Measurements from ENCODE around the gene LYZL2.
"Not testable (repeated sequence)": the region's sequence is repeated elsewhere in the genome, so short reads cannot be mapped to it uniquely, and the experiment has no call there.

LYZL2 gene

DNA sequence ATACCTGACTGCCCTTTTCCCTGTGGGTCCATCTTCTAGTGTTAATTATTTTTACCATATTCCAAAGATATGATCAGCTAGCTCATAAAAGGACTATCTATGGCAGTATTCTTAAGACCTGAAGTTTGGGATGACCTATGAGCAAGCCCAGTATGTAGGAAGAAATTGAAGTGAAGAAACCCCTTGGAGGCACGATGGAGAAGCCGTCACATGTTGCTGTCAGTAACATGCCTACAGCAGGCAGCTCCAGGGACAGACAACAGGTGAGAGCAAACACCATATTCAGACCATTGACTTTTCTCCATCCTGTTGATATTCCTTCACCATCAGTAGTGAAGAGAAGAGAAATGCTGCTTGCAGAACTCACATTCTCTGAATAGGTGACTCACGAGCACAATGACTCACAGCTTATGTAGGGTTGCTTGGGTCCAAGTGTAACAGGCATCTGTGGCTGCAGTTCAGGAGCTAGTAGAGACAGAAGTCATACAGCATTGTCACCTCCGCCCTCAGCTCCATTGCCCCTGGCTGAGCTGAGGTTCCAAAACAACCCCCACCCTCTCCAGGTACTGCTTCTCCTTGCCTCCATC, 8.4 kb upstream of the LYZL2 start:
- no peak for DNase-seq

DNA sequence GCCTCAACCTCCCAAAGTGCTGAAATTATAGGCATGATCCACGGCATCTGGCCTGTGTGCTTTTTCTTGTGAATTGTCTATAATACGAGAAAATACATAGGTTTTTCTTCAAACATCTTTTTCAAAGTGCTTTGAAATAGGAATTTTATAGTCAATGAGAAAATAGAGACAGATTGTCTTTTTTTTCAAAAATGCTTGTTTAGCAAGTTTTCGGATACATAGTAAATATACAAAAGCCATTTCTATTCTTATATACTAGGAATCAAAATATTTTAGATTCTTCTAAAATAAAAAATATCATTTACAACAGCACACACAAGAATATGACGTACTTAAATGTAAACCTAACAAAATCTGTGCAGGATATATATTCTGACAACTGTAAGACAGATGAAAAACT, 1.6 kb upstream of the LYZL2 start:
- no peak for DNase-seq

DNA sequence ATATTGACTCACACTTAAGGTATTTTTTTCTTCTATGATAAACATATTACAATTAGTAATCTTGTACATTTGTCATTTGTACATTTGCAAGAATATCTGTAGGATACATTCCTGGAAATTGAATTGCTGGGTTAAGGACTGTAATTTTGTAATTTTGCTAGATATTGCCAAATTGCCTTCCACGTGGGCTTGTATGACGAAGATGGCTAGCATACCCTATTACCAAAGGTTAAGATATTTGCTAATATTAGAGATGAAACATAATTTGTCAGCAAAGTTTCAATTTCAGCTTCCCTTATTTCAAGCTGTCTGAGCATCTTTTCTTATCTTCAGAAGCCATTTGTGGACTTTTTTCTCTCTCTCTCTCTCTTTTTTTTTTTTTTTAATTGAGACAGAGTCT, 1.0 kb upstream of the LYZL2 start:
- DNase-seq: no peak

DNA sequence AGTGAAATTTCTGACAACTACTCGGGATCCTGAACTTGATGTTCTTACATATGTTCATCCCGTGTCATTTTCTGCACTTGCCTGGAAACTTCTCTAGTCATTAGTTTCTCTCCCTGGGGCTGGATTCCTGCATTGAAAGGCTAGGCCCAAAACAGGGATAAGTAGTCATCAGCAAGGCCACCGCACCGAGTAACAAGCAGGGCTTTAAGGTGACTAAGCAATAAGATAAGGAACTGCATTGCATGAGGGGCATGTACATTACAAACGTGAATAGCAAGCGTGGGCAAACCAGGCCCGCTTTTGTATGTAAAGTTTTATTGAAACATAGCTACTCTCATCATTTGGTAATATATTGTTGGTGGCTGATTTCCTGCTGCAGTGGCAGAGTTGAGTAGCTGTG, 977 bp downstream of the LYZL2 start:
- DNase-seq: not testable (repeated sequence)

DNA sequence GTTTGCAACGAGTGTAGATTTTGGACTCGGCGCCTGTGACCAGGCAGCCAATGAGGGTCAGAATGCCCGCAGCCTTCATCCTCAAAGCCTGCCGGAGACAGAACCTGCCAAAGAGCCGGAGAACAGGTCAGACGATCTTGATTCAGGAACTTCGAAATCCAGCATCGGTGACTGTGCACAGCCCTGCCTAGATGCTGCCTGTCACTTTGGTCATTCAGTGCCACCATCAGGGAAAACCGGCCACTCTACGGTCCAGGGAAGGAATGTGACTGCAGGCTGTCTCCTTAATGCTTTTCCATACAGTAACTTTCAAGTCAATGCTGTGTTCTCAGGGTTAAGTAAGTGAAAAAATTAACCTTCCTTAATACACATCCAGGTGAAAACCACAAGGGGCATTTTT, 2.7 kb downstream of the LYZL2 start:
- DNase-seq: not testable (repeated sequence)

DNA sequence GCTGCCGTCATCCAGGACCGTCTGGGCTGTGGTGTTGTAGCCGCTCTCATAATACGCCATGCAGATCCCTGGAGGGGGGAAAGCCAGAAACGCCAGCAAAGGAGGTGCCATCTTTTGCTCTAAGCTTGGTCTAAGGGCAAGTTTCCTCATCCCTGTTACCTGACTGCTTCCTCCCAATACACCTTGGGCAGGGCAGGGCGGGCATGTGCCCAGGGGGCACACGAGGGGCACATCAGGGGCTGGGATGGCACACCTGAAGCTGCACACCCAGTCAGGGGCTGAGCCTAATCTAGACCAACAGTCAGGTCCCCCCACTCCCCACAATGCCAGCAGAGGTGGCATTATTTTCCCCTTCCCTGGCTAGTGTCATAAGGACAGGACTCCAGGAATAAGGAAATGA, 3.4 kb downstream of the LYZL2 start:
- not testable (repeated sequence) for DNase-seq

DNA sequence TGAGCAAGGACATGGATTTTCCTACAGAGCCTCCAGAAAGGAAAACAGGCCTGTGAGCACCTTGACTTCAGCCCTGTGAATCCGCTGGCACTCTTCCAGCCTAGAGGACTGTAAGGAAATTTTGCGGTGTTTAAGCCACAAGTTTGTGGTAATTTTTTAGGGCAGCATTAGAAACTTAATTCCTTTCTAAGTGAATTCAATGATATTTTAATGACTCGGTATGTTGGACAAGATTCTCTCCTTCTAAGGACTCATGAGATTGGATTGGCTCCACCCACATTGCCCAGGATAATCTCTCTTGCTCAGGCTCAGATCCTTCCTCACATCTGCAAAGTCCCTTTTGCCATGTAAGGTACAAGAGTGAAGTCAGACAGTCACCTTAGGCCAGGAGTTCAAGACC, 4.5 kb downstream of the LYZL2 start:
- DNase-seq: no peak

DNA sequence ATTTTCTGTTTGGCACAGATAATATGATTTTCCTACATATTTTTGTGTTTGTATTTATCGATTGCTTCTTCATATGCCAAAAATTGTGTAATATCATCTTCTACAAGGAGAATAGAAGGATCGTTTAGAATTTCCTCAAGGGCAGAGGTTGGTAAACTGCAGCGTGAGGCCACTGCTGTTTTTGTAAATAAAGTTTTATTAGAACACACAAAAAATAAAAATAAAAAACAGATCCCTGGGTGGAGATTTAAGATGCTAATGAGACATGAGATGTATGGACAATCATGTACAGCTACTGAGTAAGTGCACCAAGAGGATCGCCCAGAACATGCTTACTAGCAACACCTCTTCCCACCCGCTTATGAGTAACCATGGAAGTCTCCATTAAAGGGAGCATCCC, 9.6 kb downstream of the LYZL2 start:
- DNase-seq: no peak

DNA sequence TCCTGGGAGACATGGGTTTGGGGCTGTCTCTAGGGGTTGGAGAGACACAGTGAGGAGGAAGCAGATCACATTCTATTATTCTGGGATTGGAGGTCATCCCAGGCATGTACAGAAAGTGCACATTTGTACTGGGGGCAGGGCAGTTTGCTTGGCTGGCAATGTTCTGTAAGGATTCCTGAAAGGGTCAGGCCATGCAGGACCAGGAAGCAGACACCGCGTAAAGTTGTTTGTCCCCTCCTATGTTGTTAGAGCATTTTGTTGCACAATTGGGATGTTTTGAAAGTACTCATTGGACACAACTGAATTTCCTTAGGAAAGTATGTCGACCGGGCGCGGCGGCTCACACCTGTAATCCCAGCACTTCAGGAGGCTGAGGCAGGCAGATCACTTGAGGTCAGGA, 12.5 kb downstream of the LYZL2 start:
- DNase-seq: no peak

DNA sequence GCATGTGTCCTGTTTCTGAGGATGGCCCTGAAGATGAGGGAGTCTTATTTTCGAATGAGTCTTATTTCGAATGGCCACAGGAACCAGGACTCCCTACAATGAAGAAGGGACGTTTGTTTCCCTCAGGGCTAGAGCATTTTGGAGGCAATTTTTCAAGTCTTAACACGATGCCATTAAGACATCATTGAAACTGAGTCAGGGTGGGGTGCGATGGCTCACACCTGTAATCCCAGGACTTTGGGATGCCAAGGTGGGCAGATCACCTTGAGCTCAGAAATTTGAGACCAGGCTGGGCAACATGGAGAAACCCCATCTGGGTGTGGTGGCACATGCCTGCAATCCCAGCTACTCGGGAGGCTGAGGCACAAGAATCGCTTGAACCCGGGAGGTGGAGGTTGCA, 18.5 kb downstream of the LYZL2 start:
- not testable (repeated sequence) for DNase-seq

DNA sequence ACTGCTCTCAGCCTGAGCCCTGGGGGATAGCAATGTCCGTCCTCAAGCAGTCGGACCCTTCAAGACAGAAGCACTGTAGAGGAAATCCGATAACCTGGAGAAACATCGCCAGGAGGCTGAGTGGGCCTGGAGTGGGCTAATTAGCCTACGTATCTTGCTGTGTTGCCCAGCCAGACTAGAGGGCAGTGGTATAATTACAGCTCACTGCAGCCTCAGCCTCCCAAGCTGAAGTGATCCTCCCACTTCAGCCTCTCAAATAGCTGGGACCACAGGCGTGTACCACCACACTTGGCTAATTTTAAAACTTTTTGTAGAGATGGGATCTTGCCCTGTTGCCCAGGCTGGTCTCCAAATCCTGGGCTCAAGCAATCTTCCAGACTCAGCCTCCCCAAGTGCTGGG, 21.7 kb downstream of the LYZL2 start:
- no peak for DNase-seq

DNA sequence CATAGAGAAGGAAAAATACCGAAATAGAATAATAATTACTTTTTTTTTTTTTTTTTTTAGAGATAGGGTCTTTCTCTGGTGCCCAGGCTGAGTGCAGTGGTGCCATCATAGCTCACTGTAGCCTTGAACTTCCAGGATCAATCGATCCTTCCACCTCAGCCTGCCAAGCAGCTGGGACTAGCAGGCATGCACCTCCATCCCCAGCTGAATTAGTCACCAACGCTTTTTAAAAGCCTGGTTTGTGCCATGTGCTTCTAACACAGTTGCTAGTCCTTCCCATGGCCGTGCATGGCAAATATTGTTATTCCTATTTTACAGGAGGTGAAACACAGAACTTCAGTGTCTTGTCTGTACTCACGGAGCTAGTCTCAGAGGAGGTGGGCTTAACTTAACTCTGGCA, 23.2 kb downstream of the LYZL2 start:
- DNase-seq: no peak

DNA sequence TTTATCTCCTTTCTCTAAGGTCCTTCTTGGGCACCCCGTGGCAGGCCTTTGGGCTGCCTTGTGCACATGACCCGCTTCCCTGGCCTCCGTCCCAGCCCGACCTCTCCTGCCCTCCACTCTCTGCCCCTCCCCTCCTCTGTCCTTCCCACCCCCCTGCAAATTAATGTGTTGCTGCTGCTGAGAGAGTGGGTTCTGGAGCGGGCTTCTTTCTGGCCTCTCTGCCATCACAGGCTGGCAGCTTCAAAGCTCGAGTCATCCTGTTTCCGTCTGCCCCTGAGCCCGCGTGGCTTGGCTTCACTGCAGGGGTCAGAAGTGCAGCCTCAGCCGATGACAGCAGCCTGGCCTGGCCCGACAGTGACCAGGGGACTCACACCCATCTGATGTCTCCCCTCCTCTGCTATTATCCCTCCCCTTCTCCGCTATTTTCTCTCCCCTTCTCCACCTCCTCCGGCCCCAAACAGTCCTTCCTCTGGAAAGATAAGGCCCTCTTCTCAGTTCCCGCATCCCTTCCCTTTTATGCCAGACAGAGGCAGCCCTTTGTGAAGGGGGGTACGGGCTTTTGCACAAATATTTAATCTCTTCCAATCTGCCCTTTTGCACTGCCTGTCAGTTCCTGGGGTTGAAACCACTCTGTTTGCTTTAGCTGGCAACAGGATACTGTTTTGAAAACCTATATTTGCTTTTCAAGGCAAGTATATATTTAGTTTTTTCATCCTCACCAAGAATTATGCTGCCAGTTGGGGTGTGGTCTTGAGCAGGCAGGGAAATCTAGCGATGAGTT, 24.0 kb downstream of the LYZL2 start:
- DNase-seq: not testable (repeated sequence)

DNA sequence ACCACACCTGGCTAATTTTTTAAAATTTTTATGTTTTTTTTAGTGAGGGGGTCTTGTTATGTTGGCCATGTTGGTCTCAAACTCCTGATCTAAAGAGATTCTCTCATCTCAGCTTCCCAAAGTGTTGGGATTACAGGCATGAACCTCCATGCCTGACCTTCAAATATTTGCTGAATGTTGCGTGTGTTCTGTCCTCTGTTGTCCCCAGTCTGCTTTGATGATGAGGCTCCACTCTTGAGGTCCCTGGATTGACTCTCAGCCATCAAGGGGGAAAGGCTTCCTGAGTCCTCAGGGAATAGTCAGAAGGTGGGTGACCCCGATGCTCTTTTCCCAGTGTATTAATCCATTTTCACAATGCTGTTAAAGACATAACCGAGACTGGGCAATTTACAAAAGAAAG, 26.0 kb downstream of the LYZL2 start:
- DNase-seq: no peak

DNA sequence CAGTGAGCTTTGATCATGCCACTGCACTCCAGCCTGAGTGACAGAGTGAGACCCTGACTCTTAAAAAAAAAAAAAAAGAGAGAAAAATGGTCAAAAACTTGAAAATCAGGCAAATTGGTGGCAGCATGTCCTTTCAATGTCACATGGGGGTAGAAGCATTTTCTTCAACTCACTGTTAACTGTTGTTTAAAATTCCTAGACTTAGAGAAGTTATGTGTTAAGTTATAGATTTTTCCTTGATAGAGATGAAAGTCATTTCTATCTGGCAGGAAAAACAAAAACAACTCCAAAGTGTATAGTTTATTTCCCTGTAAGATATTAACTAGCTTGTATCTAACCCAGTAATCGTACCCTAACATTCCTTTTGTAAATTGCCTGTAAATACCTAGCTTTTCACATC, 26.8 kb downstream of the LYZL2 start:
- no peak for DNase-seq

DNA sequence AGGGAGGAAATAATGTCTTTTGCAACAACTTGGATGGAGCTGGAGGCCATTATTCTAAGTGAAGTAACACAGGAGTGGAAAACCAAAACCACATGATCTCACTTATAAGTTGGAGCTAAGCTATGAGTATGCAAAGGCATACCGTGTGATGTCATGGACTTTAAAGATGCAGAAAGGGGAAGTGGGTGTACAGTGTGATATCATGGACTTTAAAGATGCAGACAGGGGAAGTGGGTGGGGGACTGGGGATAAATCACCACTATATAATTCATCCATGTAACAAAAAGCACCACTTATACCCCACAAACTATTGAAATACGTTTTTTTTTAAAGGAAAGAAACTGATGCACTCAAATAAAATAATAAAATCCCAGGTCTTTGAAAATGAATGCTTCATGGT, 29.5 kb downstream of the LYZL2 start:
- no peak for DNase-seq

DNA sequence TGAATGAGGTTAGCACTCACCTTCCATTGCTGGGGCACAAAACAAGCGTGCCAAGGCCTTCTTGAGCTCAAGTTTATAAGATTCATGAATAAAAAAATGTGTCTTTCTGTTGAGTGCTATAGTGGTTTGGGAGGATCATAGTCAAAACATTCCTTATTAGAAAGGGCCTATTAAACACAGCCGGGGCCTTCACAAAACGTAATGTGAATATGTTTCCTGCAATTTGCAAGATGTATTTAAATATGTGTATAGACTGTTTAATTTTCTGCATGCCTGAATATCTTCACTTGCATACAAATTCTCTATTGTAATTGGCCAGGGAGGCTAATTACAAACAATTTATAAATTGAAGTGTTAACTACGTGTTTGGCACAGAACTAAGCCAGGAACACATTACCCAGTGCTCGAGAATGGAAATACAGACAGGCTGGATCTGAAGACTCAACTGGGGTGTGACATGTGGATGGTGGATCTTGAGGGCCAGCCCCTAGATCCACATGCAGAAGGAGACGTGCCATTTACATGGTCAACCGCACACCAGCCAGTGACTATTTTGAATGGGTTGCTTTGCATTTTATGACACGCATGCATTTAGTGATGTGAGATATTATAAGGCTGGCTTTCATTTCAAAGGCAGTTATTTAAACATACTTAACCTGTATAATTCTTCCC, 31.3 kb downstream of the LYZL2 start:
- no peak for DNase-seq

DNA sequence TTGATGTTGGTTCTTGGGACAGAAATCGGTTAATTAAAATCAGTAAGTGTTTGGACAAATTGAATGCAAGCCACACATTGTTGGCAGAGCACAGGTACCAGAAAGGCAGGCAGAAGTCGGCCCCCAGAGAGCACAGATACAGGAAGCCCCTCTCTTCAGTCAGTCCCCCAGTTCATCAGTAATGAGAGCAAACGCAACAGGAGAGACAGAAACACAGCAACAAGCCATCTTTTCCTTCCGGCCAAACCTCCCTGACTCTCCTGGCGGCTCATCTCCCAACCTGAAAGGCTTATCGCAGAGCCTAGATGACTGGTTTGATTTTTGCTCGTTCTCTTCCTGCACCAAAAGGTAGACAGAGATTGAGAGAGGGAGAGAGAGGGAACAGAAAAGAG, 32.1 kb downstream of the LYZL2 start:
- not testable (repeated sequence) for DNase-seq

DNA sequence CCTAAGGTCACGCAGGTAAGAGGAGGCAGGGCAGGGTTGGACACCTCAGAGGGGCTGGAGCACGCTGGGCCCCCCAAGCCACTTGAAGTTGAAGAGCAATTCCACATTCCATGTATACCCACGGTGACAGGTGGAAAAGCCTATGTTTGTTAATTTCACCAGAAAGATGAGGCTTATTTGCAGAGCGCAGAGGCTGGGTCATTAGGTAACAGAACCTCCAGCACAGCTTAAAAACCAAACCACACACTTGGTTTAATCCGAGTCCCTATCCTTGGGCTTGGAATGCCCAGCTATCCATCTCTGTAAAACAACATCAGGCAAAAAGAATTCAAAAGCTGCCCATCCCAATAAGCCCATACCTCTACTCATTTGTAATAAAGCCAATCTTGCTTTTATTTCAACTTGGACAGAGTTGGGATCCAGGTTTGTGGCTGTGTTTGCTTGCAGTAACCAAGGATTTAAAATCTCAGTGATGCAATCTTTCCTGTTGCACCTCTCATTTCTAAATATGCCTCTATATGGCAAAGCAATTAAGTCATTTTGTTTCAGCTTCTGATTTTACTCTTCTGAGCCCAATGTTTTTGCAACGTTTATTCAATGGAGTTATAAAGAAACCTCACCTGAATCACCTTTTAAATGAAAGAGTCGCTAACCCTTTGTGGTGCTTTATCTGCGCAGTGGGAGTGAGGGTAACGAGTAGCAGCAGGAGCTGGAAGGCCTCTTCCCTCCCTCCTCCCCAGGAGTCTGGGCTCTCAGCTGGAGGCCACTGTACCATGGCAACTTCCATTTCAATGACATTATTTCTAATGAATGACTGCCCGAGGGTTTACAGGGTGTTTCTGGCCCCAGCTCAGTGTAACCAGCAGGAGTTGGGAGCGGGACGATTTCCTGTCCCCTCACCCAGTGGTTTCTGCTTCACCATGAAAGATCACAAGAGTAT, 32.8 kb downstream of the LYZL2 start:
- DNase-seq: not testable (repeated sequence)

DNA sequence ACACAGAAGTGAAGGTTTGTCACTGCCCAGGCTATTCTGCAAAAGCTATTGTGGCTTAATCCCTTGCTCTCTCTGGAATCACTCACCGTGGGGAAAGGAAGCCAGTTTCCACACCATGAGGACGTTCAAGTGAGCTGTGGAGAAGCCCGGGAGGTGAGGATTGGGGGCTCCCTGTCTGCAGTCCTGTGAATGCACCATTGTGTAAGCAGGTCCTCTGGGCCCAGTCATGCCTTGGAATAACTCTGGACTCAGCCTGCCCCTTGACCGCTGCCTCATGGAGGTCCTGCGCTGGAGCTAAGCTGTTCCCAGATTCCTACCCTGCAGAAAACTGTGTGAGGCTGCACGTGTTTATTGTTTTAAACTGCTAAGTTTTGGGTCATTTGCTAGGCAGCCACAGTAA, 33.5 kb downstream of the LYZL2 start:
- no peak for DNase-seq

DNA sequence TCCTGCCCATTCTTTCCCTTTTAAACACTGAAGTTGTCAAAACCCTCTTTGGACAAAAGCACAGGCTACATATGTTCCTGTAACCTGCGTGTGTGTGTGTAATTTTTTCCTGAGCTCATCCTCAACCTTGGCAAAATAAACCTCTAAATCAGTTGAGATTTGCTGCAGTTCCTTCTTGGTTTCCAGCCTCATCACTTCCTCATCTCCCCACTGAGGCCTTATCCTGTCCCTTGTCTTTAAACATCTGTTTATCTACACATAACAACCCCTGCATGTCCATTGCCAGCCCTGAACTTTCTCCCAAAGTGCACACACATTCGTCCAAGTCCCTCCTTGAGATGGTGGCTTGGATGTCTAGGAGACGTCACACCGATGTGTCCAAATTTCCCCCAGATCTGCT, 35.5 kb downstream of the LYZL2 start:
- DNase-seq: no peak

DNA sequence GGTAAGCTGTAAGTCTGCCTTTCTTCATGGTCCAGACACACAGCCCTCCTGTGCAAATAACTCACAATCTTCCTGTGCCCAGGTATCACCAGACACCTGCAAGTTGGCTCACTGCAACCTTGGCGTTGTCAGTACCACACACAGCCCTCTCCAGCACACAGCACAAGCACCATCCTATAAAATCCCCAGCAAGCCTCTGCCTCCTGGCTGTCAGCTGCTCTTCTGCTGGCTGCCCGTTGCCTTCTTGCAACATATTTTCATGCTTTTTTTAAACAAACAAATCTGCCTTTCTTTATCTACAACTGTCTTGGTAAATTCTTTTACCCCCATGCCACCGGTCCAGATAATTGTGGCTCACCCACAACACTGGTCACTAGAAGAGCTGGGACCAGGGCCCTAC, 36.8 kb downstream of the LYZL2 start:
- not testable (repeated sequence) for DNase-seq

DNA sequence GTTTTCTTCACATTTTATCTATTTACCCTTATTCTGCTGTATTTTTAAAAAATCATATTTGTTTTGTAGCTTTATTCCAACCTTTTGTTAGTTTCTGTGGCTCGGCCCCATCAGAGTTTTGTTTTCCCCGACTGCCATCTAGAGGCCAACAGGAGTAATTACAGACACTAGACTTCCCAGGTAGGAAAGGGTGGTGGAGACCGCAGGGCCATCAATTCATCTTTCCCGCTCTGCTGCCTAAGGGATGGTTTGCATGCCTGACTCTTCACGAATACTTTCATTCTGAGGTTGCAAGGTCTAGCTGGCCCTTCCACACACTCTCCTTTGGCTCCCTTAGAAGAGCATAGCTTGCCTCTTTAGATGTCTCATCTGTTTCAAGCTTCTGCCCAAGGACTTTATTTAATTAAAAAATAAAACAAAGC, 38.3 kb downstream of the LYZL2 start:
- peak; percentile 18 for DNase-seq

Measured in activated naive CD4-positive, alpha-beta T cell treated with anti-CD3 and anti-CD28 coated beads, Interleukin-2, amount 50 U/mL, for 16 hours (primary cell).